Measurements from ENCODE around the gene DYNC1I1.

DYNC1I1 gene

DNA sequence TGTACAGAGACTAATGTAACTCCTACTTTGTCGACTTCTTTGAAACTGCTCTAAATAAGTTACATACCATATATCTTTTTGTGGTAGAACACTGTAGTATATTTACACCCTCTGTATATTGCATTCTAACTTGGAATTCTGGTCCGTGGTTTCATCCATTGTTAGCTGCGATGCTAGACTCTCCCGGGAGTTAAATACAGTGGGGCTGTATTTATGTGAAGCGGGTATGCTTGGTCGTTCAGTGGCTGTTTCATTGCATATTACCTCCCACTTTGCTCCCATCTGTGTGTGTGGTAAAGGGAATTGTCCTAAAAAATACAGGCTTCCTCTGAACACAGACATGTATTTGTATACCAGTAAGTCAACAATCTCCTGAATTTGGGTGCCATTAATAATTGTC is 318.4 kb downstream of the DYNC1I1 start:
- DNase-seq, result peak; percentile 95 to 97

DNA sequence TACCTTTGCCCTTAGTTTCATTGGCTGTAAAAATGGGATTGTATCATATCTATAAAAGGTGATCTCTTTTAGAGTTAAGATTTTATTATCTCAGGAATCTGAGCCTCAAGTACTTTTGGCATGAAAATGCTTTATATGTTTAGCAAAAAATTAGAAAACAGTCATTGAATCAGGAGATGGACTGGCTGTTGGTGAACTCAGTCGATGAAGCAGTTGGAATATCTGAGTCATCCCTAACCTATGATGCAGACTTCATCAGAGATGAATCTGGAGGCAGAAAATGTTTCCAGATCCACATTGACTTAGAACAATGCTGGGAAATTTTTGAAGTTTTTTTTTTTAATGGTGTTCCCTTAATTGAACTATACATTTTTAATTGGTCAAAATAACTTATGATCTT is 321.1 kb downstream of the DYNC1I1 start:
- no peak for DNase-seq

DNA sequence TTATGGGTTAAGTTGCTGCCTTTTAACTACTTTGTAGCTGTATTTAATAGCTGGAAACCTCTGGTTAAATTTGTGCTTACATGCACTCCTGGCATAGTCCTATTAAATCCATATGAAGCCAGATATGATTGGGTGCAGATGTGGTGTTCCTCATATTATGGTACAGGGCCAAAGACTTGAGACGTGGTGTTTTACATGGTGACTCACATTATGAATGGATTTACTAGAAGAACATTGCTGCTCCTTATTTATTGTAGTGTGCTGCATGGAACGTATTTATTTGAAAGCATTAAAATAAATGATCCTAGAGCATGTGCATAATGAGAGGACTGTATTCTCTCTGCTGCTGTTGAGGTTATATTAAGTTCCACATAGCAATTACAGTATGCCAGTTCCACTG is 325.5 kb downstream of the DYNC1I1 start:
- DNase-seq, result no peak

DNA sequence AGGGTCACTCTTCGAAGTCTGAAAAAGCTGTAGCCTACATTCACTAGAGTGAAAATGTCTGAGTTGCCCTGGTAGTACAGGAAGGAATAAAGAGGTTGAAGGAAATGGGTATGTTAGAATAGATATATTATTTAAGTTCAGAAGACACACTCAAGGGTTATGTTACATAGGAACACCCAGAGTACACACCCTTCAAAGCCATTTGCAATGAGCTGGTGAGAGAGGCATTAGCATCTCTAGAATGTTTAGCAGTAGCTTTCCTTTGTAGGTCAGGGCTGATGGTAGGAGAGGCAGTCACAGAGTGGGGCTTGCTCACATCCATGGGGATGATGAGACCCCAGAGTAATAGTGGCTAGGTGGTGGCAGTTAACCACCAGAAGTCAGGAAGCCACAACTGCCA is 328.4 kb downstream of the DYNC1I1 start:
- no peak for DNase-seq

DNA sequence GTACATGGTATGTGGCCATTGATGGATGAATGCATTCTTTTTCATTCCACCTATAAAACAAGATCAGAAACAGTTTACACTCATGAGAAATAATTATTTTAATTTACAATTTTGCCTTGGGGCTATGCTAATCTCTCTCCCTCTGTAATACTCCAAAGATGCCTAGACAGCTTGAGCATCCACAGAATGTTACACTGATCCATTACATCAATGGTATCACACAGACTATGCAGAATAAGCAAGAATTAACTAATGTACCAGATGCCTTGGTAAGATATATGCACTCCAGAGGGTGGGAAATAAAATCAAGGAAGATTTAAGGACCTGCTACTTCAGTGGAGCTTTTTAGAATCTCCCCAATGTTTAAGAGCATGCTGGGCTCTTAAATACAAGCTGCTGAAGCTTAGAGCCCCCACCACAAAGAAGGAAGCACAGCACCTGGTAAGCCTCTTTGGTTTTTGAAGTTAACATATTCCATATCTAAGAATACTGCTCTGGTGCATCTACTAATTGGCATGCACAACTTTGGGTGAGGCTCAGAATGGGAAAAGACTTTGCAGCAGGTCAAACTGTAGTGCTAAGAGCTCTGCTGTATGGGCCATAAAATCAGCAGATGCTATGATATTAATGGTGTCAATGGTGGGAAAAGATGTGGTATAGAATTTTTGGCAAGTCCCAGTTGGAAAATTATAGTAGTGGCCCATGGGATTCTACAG is 329.9 kb downstream of the DYNC1I1 start:
- DNase-seq, result no peak

DNA sequence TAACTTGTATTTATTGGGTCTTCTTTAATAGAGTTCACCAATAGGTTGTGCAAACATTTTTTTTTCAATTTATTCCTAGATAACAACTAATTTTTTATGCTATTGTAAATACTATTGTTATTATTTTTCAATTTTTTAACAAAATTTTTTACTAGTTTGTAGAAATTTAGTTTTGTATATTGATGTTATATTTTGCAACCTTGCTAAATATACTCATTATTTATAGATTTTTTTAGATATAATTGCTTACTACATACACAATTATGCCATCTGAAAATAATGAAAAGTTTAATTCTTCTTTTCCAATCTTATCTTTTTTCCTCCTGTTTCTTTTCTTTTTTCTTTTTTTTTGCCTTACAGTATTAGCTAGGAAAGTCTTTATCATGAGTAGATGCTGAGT is 332.6 kb downstream of the DYNC1I1 start:
- no peak for DNase-seq

DNA sequence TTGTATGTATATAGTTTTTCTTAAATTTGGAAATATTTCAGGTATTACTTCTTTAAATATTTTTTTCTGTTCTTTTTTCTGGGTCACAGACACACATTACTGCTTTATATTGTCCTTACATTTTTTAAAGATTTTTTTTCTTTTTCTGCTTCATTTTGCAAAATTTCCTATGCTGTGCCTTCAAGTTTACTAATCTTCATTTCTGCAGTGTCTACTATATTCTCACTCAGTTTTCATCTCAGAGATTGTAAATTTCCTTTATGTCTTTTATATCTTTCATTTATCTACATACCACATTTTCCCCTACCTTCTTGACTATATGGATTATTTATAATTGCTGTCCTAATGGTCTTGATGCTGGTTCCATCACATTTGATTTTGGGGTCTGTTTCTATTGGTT is 339.1 kb downstream of the DYNC1I1 start:
- DNase-seq, result no peak

DNA sequence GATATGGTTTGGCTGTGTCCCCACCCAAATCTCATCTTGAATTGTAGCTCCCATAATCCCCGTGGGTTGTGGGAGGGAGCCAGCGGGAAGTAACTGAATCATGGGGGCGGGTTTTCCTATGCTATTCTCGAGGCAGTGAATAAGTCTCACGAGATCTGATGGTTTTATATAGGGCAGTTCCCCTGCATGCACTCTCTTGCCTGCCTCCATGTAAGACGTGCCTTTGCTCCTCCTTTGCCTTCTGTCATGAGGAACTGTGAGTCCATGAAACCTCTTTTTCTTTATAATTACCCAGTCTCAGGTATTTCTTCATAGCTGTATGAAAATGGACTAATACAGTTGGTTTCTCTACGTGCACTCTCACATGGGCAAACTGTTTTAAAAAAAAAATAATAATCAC is 341.8 kb downstream of the DYNC1I1 start:
- DNase-seq, result no peak

DNA sequence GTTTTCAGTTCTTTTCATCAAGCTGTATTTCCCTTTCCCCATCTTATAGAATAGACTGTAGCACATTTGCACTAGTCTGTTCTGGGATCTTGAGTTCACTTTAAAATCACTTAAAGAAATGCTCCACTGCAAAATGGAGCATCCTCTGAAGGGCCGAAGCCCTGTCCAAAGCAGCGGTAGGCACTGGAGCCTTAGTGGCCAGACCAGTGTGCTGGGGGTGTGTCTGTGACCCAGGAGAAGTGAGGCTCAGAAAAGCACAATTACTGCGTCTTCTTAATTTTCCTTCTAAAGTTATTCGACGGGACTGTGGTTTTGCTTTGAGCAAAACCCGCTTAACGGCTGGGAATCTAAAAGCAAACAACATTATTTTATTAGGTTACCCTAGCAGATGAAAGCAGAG is 343.8 kb downstream of the DYNC1I1 start:
- DNase-seq, result no peak

DNA sequence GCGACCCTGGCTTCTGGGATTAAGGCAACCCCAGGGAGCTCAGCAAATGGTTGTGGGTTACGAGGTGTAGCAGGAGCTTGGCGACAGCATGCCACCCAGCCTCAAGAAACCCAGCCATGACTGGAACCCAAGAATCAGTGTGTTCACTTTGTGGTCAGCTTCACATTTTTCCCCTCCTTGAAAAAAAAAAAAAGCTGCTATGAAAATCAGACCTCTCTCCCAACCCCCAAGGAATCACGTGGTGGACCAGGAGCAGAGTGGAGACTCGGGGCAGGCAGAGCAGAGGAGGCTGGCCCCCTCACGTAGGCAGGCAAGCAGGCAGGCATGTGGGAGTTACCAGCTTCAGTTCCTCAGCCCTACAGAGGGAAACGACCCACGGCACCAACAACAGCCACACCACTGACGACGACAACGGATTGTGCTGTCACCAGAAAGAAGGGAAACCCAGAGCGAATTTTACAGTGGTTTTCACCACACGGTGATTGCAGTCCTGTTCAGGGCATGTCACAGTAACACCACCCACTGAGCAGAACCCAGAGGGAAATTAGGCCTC is 346.2 kb downstream of the DYNC1I1 start:
- no peak for DNase-seq

DNA sequence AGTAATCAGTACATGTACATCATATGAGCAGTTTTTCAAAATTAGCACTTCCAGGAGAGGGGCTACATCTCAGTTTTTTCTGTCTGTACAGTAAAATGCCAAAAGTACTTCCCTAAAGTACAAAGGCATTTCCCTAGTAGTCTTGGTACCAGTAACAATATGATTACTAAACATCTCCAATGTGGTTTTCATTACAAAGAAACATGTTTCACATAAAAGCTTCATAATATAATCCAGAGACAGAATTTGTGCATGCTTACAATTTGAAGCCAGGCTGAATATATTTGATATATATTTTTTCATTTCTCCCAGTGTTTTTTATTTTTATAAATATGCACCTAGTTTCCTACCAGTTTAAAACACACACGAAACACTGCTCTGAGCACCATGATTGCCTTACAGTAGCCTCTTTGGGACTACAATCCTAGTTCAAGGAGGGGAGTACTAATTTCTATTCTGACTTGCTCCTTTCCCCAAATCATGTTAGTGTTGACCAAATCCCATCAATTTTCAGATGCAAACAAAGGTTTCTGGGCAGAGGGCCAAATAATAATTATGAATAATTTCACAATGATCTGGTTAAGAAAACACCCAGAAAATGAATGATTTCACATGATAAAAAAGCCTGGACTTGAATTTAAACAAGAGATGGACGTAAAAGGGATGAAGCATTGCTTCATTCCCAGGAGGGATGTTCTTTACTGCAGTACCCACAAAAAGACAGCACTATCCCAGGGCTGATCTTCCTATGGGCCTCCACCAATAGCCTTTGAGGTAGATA is 348.3 kb downstream of the DYNC1I1 start:
- peak; percentile 93 to 100 for DNase-seq

DNA sequence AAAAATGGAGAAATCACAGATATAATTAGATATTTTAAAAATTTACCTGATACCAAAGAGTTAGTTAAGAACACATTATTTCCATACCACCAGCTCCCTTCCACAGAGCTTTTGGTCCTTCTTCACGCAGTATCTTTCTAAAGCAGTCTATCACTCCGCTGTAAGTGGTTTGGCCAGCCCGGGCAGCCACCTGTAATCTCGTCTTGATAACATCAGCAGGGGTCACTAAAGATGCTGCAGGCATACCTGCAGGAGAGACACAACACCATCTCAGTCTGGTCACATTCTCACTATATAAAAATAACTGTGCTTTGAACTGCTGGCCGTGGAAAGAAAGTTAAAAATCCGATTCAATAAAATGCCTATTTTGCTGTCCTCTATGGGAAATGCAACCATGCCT is 349.4 kb downstream of the DYNC1I1 start:
- peak; percentile 39 to 57 for DNase-seq

DNA sequence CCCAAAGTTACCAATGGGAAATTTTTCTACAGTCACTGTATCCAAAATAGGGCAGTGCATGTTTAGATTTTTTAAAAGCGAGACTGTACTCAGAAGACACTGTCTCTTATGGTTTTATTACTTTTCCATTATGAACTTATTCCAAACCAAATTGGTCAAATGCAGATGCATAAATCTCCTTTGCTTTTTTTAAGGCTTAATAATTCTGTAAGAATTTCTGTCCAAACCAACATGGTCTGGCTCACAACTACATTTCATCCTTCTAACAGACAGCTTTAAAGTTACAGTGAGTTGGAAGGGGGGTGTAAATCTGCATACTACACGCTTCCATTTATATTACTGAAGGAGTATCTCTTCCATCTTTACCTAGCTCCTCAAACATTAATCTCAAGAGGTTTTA is 350.4 kb downstream of the DYNC1I1 start:
- no peak for DNase-seq

DNA sequence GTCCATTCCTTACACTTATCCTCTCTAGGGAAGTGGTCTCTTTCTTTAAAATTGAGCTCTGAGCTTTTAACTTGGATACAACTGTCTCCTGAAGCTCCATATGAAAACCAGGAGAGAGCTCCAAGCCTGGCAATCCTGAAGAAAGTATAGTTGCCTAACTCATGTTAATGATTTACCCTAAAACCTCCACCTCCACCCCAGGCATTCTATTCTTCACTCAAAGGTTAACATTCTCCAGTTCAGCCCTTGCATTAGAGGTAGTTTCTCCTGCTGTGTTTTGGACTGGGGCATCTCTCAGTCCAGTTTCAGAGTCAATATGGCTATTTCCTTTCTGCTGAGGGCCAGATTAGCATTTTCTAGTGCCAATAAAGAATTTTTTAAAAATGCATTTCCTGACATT is 354.0 kb downstream of the DYNC1I1 start:
- no peak for DNase-seq

DNA sequence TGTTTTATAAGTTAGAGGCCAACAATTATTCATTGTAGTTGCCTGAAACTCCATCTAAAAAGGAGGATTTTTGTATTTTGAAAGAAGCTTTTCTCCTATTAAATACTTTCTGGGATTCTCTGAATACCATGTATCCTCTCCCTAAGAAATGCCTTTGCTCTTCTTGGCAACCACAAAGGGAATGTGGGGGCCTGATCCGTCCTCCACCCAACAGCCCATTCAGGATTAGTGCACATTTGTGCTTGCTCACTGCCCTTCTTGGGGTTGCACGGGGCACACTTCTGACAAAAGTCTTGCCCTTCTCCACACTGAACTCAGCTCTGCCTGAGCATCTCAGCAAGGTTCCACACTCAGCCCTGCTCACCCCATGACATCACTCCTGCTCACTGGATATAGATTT is 355.4 kb downstream of the DYNC1I1 start:
- DNase-seq, result no peak

DNA sequence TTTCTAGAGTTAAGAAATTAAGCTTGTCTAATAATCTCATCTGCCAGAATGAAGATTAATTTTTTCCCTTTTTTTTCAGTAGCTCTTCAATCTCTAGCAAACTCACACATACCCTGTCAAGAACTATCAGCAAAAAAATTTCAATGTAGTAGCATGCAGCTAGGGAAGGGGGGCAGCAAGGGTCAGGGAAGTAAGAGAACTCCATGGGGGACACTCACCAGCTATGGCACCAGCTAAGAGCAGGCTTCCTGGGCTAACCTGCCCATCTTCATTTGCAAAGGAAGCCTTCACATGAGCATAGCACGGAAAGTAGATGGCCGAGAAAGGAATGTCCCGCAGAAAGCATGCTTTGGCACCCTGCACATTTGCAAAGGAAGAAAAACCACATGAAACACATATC is 359.2 kb downstream of the DYNC1I1 start:
- DNase-seq, result no peak

DNA sequence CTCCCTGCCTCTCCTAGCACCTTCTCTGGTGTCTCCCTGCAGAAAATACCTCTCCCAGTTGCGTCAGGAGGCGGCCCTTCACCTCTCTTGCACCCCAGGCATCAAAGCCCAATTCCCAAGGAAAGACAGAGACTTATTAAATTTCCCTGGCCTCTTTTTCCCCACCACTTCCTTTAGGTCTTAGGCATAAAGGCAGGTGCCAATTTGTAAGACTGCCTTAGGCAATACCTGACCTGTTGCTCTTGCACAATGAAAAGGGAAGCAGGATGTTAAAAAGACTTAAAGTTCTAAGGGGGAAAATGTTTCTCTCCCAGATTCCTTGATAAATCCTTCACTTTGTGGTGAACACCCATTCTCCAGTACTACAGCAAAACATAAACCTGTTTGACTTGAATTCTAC is 362.9 kb downstream of the DYNC1I1 start:
- DNase-seq, result no peak

DNA sequence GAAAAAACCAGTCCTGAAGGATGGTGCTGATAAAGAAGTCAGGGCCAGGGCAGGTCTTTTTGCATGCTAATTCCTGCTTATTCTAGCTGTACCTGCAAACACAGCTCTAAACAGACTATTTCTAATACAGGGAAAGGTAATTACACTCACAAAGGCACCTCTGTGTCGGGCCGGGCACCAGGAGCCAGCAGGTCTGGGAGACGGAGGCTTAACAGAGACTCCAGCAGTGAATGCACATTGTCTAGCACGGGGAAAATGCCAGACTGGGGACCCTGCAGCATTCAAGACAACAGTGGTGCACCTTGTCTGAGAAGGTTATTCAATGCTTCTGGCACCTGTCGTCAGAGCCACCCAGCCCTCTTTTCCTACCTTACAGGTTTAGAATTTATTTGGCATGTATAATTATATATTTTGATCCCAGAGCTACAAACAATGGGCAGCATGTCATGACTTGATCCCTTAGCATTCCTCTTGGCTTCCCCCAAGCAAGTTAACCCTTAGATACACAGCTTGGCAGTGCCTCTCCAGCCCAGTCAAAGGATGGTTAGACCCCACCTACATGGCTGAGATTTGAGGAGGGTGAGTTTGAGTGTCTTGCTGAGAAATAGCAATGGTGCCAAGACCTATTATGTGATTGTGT is 364.4 kb downstream of the DYNC1I1 start:
- DNase-seq, result peak; percentile 93 to 94

DNA sequence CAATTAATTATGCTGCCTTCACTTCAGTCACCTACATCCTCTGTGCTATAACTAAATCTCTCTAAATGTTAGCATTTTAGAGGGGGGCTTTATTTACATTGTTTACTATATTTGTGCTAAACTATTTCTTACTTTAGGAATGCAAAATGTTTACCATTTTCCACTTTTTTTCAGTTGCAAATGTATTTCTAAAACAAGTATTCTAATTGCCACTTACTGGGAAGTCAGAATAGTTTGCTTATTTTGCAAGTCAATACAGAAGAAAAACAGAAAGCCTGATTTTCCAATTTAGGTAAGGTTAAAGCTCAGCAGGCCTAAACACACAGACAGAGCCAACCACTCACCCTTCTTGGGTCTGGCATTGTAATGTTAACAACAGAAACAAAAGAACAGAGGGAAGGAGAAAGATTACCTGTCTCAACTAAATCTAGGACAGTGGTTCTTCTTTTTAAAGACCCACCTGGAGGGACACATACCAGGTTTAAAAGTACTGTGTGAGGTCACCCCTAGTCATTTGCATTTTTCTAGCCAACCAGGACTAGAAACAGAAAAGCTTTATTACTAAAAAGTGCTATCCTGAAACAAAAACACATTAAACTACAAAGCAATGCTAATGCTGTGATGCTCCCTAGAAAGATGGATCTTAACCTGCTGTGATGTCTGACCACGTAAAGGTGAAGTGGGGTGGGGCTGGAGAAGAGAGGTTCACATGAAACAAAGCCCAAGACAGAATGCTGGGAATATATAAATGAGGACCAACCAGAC is 371.3 kb downstream of the DYNC1I1 start:
- DNase-seq, result peak; percentile 56 to 57

DNA sequence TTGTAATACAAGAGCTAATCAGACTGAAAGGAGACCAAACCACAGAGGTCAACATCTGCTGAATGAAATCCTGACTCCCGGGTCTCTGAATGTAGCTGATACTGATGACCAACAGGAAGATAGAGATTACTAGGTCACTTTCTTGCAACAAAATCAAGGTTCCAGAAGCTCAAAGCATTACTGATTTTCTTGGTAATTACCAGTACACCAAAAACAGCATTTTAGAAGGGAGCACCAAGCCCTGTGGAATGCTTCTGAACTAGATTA is 371.8 kb downstream of the DYNC1I1 start:
- DNase-seq, result no peak

Data from NCI-H1930 (cell line).